ENCODE results near the gene H2BK1.

Gene H2BK1

GRCh38 chr7:151204383-151205032, 5.8 kb downstream of the H2BK1 start:
- no peak for DNase-seq (ENCODE audit: low read depth in 2 of 2)

GRCh38 chr7:151202836-151203235, 7.5 kb downstream of the H2BK1 start:
- no peak for DNase-seq (ENCODE audit: low read depth in 2 of 2)

- no peak for DNase-seq (ENCODE audit: low read depth in 2 of 2)
Measured at GRCh38 chr7:151201751-151202150, 8.5 kb downstream of the H2BK1 start.

- no peak for DNase-seq (ENCODE audit: low read depth in 2 of 2)
Measured at GRCh38 chr7:151201344-151201743, 8.9 kb downstream of the H2BK1 start.

GRCh38 chr7:151198945-151199848, 11.1 kb downstream of the H2BK1 start:
- DNase-seq (ENCODE audit: low read depth in 2 of 2) = no peak

- no peak for DNase-seq (ENCODE audit: low read depth in 2 of 2)
Measured at GRCh38 chr7:151197932-151198331, 12.4 kb downstream of the H2BK1 start.

- no peak for DNase-seq (ENCODE audit: low read depth in 2 of 2)
Measured at GRCh38 chr7:151195616-151196450, 14.5 kb downstream of the H2BK1 start.

GRCh38 chr7:151194188-151194587, 16.1 kb downstream of the H2BK1 start:
- DNase-seq (ENCODE audit: low read depth in 2 of 2) = no peak

GRCh38 chr7:151193203-151193978, 16.9 kb downstream of the H2BK1 start:
- no peak for DNase-seq (ENCODE audit: low read depth in 2 of 2)

GRCh38 chr7:151192002-151192539, 18.2 kb downstream of the H2BK1 start:
- no peak for DNase-seq (ENCODE audit: low read depth in 2 of 2)

GRCh38 chr7:151191544-151191943, 18.7 kb downstream of the H2BK1 start:
- DNase-seq (ENCODE audit: low read depth in 2 of 2) = no peak

- DNase-seq (ENCODE audit: low read depth in 2 of 2) = no peak
Measured at GRCh38 chr7:151189038-151189437, 21.2 kb downstream of the H2BK1 start.

GRCh38 chr7:151188252-151188542, 22.1 kb downstream of the H2BK1 start:
- DNase-seq (ENCODE audit: low read depth in 2 of 2) = no peak

- DNase-seq (ENCODE audit: low read depth in 2 of 2) = no peak
Measured at GRCh38 chr7:151187409-151188251, 22.7 kb downstream of the H2BK1 start.

- no peak for DNase-seq (ENCODE audit: low read depth in 2 of 2)
Measured at GRCh38 chr7:151186640-151187408, 23.5 kb downstream of the H2BK1 start, which contains the start of gene ASB10. Gene ASB10 (minus strand): TSS chr7:151187250. CDS start chr7:151187130, 120 bp downstream.

- no peak for DNase-seq (ENCODE audit: low read depth in 2 of 2)
Measured at GRCh38 chr7:151185762-151186639, 24.3 kb downstream of the H2BK1 start.

GRCh38 chr7:151181011-151181431, 29.3 kb downstream of the H2BK1 start:
- DNase-seq (ENCODE audit: low read depth in 2 of 2) = no peak

- no peak for DNase-seq (ENCODE audit: low read depth in 2 of 2)
Measured at GRCh38 chr7:151179946-151180345, 30.3 kb downstream of the H2BK1 start.

All from stimulated activated CD8-positive, alpha-beta memory T cell treated with anti-CD3 and anti-CD28 coated beads, Interleukin-15, amount 100 ng/mL, for 48 hours (primary cell).